Astrocyte (in vitro differentiated cells and primary cell): Measurements from ENCODE around the gene MYNN. TPM values are rescaled to one million over a fixed set of nuclear protein-coding genes. Genes with fewer than 3 reads are reported as not detected.

Experiments used
- DNase-seq: peaks from one replicate; pipeline ENCODE4 v3.0.0-alpha.2; 2010; ENCODE audit warnings: low read depth
- FAIRE-seq: peaks from 2 replicates; lab custom pipeline; 2011; peaks lifted over from hg19 to GRCh38; lab: Jason Lieb, UNC
- H2AFZ ChIP-seq: 2 replicates; pipeline ENCODE4 v1.6.0; 2012; ENCODE audit warnings: low read depth, low read length, inconsistent platforms
- H3K27ac ChIP-seq: 2 replicates; pipeline ENCODE4 v1.5.1; 2011; ENCODE audit warnings: low read depth, low read length, inconsistent platforms
- H3K27me3 ChIP-seq: 2 replicates; pipeline ENCODE4 v1.6.0; 2011; ENCODE audit warnings: low read length, inconsistent platforms; ENCODE audit not compliant: insufficient read depth
- H3K36me3 ChIP-seq: 2 replicates; pipeline ENCODE4 v1.5.1; 2011; ENCODE audit warnings: low read length, inconsistent platforms; ENCODE audit not compliant: insufficient read depth
- H3K4me1 ChIP-seq: 2 replicates; pipeline ENCODE4 v1.5.1; 2011; ENCODE audit warnings: low read length, inconsistent platforms; ENCODE audit not compliant: insufficient read depth
- H3K4me2 ChIP-seq: 2 replicates; pipeline ENCODE4 v1.6.0; 2012; ENCODE audit warnings: low read length, inconsistent platforms
- H3K4me3 ChIP-seq: 2 replicates; pipeline ENCODE4 v1.5.1; 2011; ENCODE audit warnings: low read depth, mild to moderate bottlenecking, low read length, inconsistent platforms; ENCODE audit not compliant: insufficient read depth
- H3K79me2 ChIP-seq: 2 replicates; pipeline ENCODE4 v1.6.0; 2012; ENCODE audit warnings: mild to moderate bottlenecking, low read length, inconsistent platforms; ENCODE audit not compliant: insufficient read depth
- H3K9ac ChIP-seq: 2 replicates; pipeline ENCODE4 v1.6.0; 2012; ENCODE audit warnings: mild to moderate bottlenecking, low read length, inconsistent platforms
- H3K9me3 ChIP-seq: 2 replicates; pipeline ENCODE4 v1.5.1; 2012; ENCODE audit warnings: low read depth, mild to moderate bottlenecking, low read length, inconsistent platforms; ENCODE audit not compliant: insufficient read depth
- H4K20me1 ChIP-seq: 2 replicates; pipeline ENCODE4 v1.6.0; 2012; ENCODE audit warnings: low read length, inconsistent platforms; ENCODE audit not compliant: insufficient read depth
- H3K27ac Mint-ChIP-seq: one replicate; pipeline ENCODE4 v1.8.0; 2021; ENCODE audit warnings: mild to moderate bottlenecking, mixed read lengths; ENCODE audit not compliant: unreplicated experiment
- H3K27me3 Mint-ChIP-seq: one replicate; pipeline ENCODE4 v1.8.0; 2021; ENCODE audit warnings: low read depth, mixed read lengths; ENCODE audit not compliant: unreplicated experiment
- H3K36me3 Mint-ChIP-seq: one replicate; pipeline ENCODE4 v1.8.0; 2021; ENCODE audit warnings: low read depth, mixed read lengths; ENCODE audit not compliant: unreplicated experiment
- H3K4me1 Mint-ChIP-seq: one replicate; pipeline ENCODE4 v1.8.0; 2021; ENCODE audit warnings: low read depth, mixed read lengths; ENCODE audit not compliant: unreplicated experiment
- H3K4me3 Mint-ChIP-seq: one replicate; pipeline ENCODE4 v1.8.0; 2021; ENCODE audit warnings: mild to moderate bottlenecking, moderate library complexity, mixed read lengths; ENCODE audit not compliant: unreplicated experiment
- H3K9me3 Mint-ChIP-seq: one replicate; pipeline ENCODE4 v1.8.0; 2021; ENCODE audit warnings: mild to moderate bottlenecking, mixed read lengths; ENCODE audit not compliant: unreplicated experiment
- EZH2 ChIP-seq: IDR thresholded peaks from 2 replicates; pipeline ENCODE4 v1.6.1; 2012; ENCODE audit warnings: mild to moderate bottlenecking, low read length, inconsistent platforms; ENCODE audit not compliant: insufficient read depth
- total RNA-seq: library from RNA; stranded (reverse); gene quantifications from 2 replicates; pipeline ENCODE4 v1.2.1, GENCODE V29; 2021
- TF ChIP-seq, protein P1 (sequence below): IDR thresholded peaks from 2 replicates; pipeline ENCODE4 v1.5.1; 2011; ENCODE audit warnings: low read depth, mild to moderate bottlenecking, inconsistent platforms, low read length, moderate library complexity; ENCODE audit not compliant: insufficient read depth

Gene MYNN
- total RNA-seq, 1 donor from 2014 or later, result 12.9 TPM

DNA sequence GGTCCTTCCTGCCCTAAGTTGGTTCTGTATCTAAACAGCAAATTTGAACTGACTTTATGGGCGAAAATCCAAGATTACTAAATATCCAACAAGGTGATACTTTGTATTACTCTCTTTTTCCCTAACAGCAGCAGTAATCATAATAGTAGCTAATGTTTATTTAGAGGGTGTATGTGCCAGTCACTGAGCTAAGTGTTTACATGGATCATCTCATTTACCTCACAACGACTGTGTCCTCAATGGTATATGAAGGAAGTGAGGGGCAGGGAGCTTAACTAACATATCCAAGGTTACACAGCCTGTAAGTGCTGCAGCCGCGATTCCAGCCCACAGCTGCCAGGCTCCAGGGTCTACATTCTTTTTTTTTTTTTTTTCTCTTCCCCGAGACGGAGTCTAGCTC is 49.8 kb downstream of the MYNN start:
- Histone ChIP-seq H3K4me1 (peaks cover 6% of the 10 kb centered on the region), H3K4me2 (no peak overlapping the region), H3K27me3 (no peaks in the 10 kb centered on the region), H3K27ac (no peak overlapping the region), H3K9ac (no peak overlapping the region), H3K79me2 (no peaks in the 10 kb centered on the region), H4K20me1 (no peaks in the 10 kb centered on the region), H2AFZ (no peak overlapping the region), H3K4me3 (no peak overlapping the region), H3K36me3 (no peaks in the 10 kb centered on the region), H3K9me3 (no peaks in the 10 kb centered on the region)
- Mint-ChIP-seq H3K9me3 (no peaks in the 10 kb centered on the region), H3K36me3 (no peaks in the 10 kb centered on the region), H3K27ac (no peak overlapping the region), H3K4me3 (no peak overlapping the region), H3K4me1 (peaks cover 12% of the 10 kb centered on the region), H3K27me3 (no peaks in the 10 kb centered on the region)
- no peak for FAIRE-seq
- TF ChIP-seq, protein P1, sequence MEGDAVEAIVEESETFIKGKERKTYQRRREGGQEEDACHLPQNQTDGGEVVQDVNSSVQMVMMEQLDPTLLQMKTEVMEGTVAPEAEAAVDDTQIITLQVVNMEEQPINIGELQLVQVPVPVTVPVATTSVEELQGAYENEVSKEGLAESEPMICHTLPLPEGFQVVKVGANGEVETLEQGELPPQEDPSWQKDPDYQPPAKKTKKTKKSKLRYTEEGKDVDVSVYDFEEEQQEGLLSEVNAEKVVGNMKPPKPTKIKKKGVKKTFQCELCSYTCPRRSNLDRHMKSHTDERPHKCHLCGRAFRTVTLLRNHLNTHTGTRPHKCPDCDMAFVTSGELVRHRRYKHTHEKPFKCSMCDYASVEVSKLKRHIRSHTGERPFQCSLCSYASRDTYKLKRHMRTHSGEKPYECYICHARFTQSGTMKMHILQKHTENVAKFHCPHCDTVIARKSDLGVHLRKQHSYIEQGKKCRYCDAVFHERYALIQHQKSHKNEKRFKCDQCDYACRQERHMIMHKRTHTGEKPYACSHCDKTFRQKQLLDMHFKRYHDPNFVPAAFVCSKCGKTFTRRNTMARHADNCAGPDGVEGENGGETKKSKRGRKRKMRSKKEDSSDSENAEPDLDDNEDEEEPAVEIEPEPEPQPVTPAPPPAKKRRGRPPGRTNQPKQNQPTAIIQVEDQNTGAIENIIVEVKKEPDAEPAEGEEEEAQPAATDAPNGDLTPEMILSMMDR, result no peak
- no peak for TF ChIP-seq EZH2
- DNase-seq, result no peak

DNA sequence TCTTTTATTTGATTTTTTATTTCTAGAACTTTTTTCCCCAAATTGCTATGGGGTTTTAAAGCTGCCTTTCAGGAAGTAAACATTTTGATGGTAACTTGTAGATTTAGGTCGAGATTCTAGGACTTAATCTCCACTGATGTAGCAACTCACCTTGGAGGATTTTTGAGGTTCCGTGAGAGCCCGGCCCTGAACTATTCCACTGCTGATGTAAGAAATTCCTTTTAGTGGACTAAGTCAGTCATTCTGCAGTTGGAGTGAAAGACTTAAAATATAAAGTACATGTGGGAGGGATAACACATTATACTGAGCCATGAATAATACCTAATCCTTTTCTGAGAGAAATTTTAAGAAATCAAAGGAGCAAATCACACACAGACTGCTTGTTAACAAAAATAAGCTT is 52.1 kb downstream of the MYNN start:
- Histone ChIP-seq H3K27me3 (no peaks in the 10 kb centered on the region), H4K20me1 (no peaks in the 10 kb centered on the region), H3K4me1 (no peaks in the 10 kb centered on the region), H3K27ac (no peak overlapping the region), H2AFZ (no peak overlapping the region), H3K4me2 (no peak overlapping the region), H3K79me2 (no peaks in the 10 kb centered on the region), H3K4me3 (no peak overlapping the region), H3K9ac (no peak overlapping the region), H3K36me3 (no peaks in the 10 kb centered on the region), H3K9me3 (no peaks in the 10 kb centered on the region)
- DNase-seq (no peak), FAIRE-seq (no peak)
- H3K4me3 Mint-ChIP-seq, result no peak overlapping the region
- peaks cover 3% of the 10 kb centered on the region for H3K4me1 Mint-ChIP-seq
- no peaks in the 10 kb centered on the region for H3K9me3 Mint-ChIP-seq
- no peak for TF ChIP-seq EZH2
- TF ChIP-seq, protein P1, result no peak
- no peak overlapping the region for H3K27ac Mint-ChIP-seq
- H3K36me3 Mint-ChIP-seq, result no peaks in the 10 kb centered on the region
- H3K27me3 Mint-ChIP-seq, result no peaks in the 10 kb centered on the region

DNA sequence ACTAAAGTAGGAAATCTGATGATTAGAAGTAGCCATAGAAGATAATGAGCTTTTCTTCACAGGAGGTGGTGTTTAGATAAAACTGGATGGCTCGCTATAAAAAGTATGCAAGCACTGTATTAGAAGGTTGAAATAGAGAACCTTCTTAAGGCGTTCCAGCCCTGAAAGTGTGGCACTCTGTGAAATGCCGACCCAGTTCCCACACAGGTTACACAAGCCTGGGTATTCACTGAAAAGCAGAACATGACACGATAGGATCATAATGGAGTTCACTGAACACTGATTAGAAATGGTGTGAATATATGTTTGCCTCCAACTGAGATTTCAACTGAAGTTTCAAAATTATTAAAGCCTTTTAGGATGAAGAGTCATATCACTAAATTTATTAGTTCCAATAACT is 54.5 kb downstream of the MYNN start:
- no peak overlapping the region for H3K4me2 ChIP-seq
- H3K27me3 Mint-ChIP-seq, result no peaks in the 10 kb centered on the region
- no peak overlapping the region for H3K27ac Mint-ChIP-seq
- H3K4me3 Mint-ChIP-seq, result no peak overlapping the region
- no peak overlapping the region for H3K27ac ChIP-seq
- H3K9ac ChIP-seq, result no peak overlapping the region
- no peaks in the 10 kb centered on the region for H3K9me3 ChIP-seq
- DNase-seq (no peak), FAIRE-seq (no peak)
- no peaks in the 10 kb centered on the region for H3K36me3 Mint-ChIP-seq
- no peaks in the 10 kb centered on the region for H3K79me2 ChIP-seq
- no peaks in the 10 kb centered on the region for H3K36me3 ChIP-seq
- H3K4me3 ChIP-seq, result no peak overlapping the region
- H3K27me3 ChIP-seq, result no peaks in the 10 kb centered on the region
- H3K4me1 Mint-ChIP-seq, result peaks cover 3% of the 10 kb centered on the region
- no peaks in the 10 kb centered on the region for H3K4me1 ChIP-seq
- no peak for TF ChIP-seq EZH2
- TF ChIP-seq, protein P1, result no peak
- no peaks in the 10 kb centered on the region for H3K9me3 Mint-ChIP-seq
- H2AFZ ChIP-seq, result no peak overlapping the region
- no peaks in the 10 kb centered on the region for H4K20me1 ChIP-seq
